ENCODE results near the gene FNDC5.

Gene FNDC5

DNA sequence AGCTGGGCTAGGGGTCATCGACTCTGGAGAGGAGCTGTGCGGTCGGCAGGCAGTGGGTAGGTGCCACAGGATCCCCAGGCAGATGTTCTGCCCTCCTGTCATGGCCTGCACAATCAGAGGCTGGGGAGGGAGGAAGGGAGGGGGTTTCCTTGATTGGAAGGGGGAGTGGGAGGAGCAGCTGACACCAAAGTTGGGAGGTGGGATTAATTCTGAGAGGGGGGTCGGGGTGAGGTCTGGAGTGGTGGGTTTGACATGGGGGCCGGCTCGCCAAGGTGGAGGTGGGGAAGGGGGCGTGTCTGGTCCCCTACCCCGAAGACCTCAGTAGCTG is 14.9 kb upstream of the FNDC5 start:
- ATAC-seq (ENCODE audit: insufficient read depth, low read depth), result no peak

DNA sequence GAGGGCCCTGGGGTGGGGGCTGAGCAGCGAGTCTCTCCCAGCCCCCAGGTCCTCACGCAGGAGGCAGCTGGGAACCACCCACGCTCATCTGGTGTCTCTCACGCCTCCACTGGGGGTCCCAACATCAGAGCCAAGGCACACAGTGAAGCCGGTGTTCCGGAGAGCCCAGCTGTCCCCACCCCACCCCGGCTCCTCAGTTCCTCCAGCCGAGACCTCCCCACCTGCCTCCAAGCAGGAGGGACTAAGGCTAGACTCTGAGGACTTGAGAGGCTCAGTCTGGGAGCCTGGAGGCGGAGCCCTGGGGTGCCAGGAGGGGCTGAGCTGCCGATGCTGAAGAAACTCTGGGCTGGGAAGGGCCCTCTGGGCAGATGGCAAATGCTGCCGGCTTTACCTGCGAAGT is 14.0 kb upstream of the FNDC5 start:
- ATAC-seq (ENCODE audit: insufficient read depth, low read depth) (peak; percentile 24; the same call in 1 of the 3 replicates), DNase-seq (no peak)
- H3K4me2 ChIP-seq (ENCODE audit: insufficient read depth, low read length), result no peak overlapping the region
- H3K4me3 ChIP-seq (ENCODE audit: low read depth in 1 of 2, low read length in 2 of 2), result no peak overlapping the region
- no peak overlapping the region for H2AFZ ChIP-seq (ENCODE audit: low read depth, low read length)
- H3K27me3 ChIP-seq (ENCODE audit: insufficient read depth, low read length, poor library complexity), result no peaks in the 10 kb centered on the region
- no peak overlapping the region for H3K9ac ChIP-seq (ENCODE audit: low read depth, low read length)
- H3K79me2 ChIP-seq (ENCODE audit: insufficient read depth, low read length), result no peaks in the 10 kb centered on the region
- H3K4me1 ChIP-seq (ENCODE audit: insufficient read depth, low read length), result no peaks in the 10 kb centered on the region
- no peak for TF ChIP-seq EZH2 (IDR thresholded peaks at IDR 0.05; ENCODE audit: borderline replicate concordance, low read depth, low read length, severe bottlenecking)
- TF ChIP-seq, protein P1, sequence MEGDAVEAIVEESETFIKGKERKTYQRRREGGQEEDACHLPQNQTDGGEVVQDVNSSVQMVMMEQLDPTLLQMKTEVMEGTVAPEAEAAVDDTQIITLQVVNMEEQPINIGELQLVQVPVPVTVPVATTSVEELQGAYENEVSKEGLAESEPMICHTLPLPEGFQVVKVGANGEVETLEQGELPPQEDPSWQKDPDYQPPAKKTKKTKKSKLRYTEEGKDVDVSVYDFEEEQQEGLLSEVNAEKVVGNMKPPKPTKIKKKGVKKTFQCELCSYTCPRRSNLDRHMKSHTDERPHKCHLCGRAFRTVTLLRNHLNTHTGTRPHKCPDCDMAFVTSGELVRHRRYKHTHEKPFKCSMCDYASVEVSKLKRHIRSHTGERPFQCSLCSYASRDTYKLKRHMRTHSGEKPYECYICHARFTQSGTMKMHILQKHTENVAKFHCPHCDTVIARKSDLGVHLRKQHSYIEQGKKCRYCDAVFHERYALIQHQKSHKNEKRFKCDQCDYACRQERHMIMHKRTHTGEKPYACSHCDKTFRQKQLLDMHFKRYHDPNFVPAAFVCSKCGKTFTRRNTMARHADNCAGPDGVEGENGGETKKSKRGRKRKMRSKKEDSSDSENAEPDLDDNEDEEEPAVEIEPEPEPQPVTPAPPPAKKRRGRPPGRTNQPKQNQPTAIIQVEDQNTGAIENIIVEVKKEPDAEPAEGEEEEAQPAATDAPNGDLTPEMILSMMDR (IDR thresholded peaks at IDR 0.05; ENCODE audit: borderline replicate concordance, extremely low read depth, low read length, poor library complexity, severe bottlenecking), result no peak
- H3K27ac ChIP-seq (ENCODE audit: low read length), result no peak overlapping the region
- no peaks in the 10 kb centered on the region for H3K36me3 ChIP-seq (ENCODE audit: insufficient read depth, low read length)
- no peaks in the 10 kb centered on the region; the same call in 1 of the 2 replicates for H4K20me1 ChIP-seq (ENCODE audit: insufficient read depth, low read length)
- no peaks in the 10 kb centered on the region for H3K9me3 ChIP-seq (ENCODE audit: insufficient read depth, low read length, severe bottlenecking)

More for the DNA sequence above, 14.9 kb upstream of the FNDC5 start:
- H4K20me1 ChIP-seq (ENCODE audit: insufficient read depth, low read length), result no peaks in the 10 kb centered on the region; the same call in 1 of the 2 replicates
- no peak overlapping the region for H3K9ac ChIP-seq (ENCODE audit: low read depth, low read length)
- no peaks in the 10 kb centered on the region for H3K79me2 ChIP-seq (ENCODE audit: insufficient read depth, low read length)
- no peaks in the 10 kb centered on the region for H3K4me1 ChIP-seq (ENCODE audit: insufficient read depth, low read length)
- no peaks in the 10 kb centered on the region for H3K27me3 ChIP-seq (ENCODE audit: insufficient read depth, low read length, poor library complexity)
- no peak overlapping the region for H2AFZ ChIP-seq (ENCODE audit: low read depth, low read length)
- H3K9me3 ChIP-seq (ENCODE audit: insufficient read depth, low read length, severe bottlenecking), result no peaks in the 10 kb centered on the region
- TF ChIP-seq, protein P1 (IDR thresholded peaks at IDR 0.05; ENCODE audit: borderline replicate concordance, extremely low read depth, low read length, poor library complexity, severe bottlenecking), result no peak
- TF ChIP-seq EZH2 (IDR thresholded peaks at IDR 0.05; ENCODE audit: borderline replicate concordance, low read depth, low read length, severe bottlenecking), result no peak
- no peak overlapping the region for H3K4me2 ChIP-seq (ENCODE audit: insufficient read depth, low read length)
- no peak overlapping the region for H3K27ac ChIP-seq (ENCODE audit: low read length)
- DNase-seq, result no peak
- no peaks in the 10 kb centered on the region for H3K36me3 ChIP-seq (ENCODE audit: insufficient read depth, low read length)
- H3K4me3 ChIP-seq (ENCODE audit: low read depth in 1 of 2, low read length in 2 of 2), result no peak overlapping the region

DNA sequence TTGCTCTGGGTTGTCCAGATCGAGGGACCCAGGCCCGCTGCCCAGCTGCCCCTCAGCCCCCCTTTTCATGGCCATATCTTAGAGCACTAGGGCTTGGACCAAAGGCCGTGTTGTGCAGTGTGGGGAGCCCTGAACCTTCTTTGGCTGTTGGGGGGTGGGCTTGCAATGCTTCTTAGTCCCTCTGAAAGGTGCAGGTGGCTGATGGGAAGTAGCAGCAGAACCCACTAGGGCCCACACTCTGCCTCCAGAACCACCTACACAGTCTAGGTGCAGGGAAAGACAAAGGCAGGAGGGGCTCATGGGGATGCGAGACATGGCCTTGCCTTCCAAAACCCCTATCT is 13.3 kb upstream of the FNDC5 start:
- H2AFZ ChIP-seq (ENCODE audit: low read depth, low read length), result no peak overlapping the region

More for the DNA sequence above, 13.3 kb upstream of the FNDC5 start:
- Histone ChIP-seq H3K4me2 (ENCODE audit: insufficient read depth, low read length) (no peak overlapping the region), H3K27ac (ENCODE audit: low read length) (no peak overlapping the region), H3K9me3 (ENCODE audit: insufficient read depth, low read length, severe bottlenecking) (no peaks in the 10 kb centered on the region), H3K36me3 (ENCODE audit: insufficient read depth, low read length) (no peaks in the 10 kb centered on the region), H3K4me3 (ENCODE audit: low read depth in 1 of 2, low read length in 2 of 2) (no peak overlapping the region), H4K20me1 (ENCODE audit: insufficient read depth, low read length) (no peaks in the 10 kb centered on the region; the same call in 1 of the 2 replicates), H3K4me1 (ENCODE audit: insufficient read depth, low read length) (no peaks in the 10 kb centered on the region), H3K27me3 (ENCODE audit: insufficient read depth, low read length, poor library complexity) (no peaks in the 10 kb centered on the region), H3K79me2 (ENCODE audit: insufficient read depth, low read length) (no peaks in the 10 kb centered on the region), H3K9ac (ENCODE audit: low read depth, low read length) (no peak overlapping the region)
- ATAC-seq (ENCODE audit: insufficient read depth, low read depth) (no peak), DNase-seq (no peak)
- TF ChIP-seq, protein P1 (IDR thresholded peaks at IDR 0.05; ENCODE audit: borderline replicate concordance, extremely low read depth, low read length, poor library complexity, severe bottlenecking), result no peak
- no peak for TF ChIP-seq EZH2 (IDR thresholded peaks at IDR 0.05; ENCODE audit: borderline replicate concordance, low read depth, low read length, severe bottlenecking)

All from DND-41 (cell line).